GM18520 (cell line): ENCODE data around the gene BANP.
"Not testable (repeated sequence)": the region's sequence is repeated elsewhere in the genome, so short reads cannot be mapped to it uniquely, and the experiment has no call there.

Experiments
- ATAC-seq: cut with Tn5 transposase; IDR thresholded peaks from one replicate; pipeline ENCODE4 v1.9.1; 2021; ENCODE audit not compliant: unreplicated experiment

Gene BANP

GRCh38 chr16:88077328-88078108 lies 126.3 kb downstream of the BANP start:
- no peak for ATAC-seq

DNA sequence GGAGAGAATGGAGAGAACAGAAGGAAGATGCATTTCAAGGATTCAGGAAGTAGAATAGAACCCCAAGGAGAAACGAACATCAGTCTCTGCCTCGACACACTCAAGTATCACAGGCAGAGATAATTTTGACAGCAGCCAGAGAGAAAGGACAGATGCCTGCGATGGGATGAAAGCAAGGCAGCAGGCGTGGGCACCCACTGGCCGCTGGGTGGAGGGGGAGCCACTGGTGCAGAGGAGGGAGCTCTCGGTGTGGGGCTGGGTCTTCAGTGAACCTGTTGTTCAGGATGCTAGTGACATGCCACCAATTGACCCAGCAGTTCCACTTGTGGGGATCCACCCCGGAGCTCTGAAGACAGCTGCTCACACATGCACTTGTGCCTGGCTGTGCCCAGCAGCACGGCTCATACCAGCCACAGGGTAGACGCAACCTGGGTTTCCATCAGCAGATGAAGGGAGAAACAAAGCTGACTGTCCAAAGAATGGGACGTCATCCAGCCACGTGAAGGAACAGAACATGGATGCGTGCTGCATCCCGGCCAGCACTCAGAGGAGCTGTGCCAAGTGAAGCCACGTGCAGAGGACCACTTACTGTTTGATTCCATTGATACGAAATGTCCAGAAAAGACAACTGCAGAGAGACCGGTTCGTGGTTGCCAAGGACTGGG lies 127.0 kb downstream of the BANP start:
- no peak for ATAC-seq

- no peak for ATAC-seq
Observed at GRCh38 chr16:88083582-88083981, 132.3 kb downstream of the BANP start.

DNA sequence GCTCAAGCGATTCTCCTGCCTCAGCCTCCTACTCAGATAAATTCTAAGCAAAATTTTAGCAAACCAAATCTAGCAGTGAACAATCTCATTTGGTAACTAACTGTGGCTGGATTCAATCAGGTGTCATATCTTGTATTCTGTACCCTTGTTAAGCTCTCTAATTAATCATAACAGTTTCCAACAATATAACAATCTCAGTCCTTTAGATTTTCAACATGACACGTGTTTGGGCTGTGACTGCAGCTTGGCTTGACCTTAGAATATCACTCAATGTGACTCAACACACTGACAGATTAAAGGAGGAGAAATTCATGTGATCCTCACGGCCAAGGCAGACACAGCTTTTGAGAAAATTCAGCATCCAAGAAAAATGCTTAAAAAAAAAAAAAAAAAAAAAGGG lies 133.6 kb downstream of the BANP start:
- no peak for ATAC-seq

DNA sequence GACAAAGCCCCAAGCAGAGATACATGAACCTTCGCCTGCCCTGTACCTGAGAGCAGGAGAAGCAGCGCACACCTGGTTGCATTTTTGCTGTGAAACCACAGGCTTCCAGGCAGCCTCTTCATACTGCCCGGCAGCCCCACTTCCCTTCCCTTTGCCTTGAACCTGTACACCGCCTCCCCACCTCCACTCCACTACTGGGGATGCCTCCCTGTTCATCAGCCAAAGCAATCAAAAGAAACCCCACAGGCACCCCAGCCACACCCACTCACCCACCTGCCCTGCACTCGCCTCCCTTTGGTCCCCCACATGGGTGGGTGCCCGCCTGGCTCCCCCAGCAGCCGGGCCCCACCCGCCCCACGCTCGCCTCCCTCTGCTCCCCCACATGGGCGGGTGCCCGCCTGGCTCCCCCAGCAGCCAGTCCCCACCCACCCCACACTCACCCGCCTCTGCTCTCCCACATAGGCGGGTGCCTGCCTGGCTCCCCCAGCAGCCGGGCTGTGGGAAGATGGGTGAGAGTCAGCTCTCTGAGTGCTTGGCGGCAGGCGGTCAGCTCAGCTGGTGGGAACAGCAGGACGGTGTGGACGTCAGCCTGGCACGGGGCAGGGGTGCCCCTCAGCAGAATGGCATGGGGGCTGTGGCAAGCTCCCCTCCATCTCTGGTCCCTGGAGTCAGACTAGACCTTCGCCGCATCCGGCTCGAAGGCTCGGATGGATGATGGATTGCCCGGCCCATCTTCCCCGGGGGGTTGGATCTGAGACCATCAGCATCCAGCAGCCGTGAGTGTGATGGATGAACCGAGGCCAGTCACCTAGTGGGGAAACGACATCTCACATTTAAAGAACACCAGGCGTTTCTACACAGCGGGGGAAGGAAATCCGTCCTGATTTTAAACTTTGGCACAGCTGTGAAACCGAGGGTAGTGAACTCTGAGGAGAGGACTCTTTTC lies 135.6 kb downstream of the BANP start:
- ATAC-seq, result no peak

GRCh38 chr16:88087517-88087877 lies 136.3 kb downstream of the BANP start:
- ATAC-seq, result no peak

DNA sequence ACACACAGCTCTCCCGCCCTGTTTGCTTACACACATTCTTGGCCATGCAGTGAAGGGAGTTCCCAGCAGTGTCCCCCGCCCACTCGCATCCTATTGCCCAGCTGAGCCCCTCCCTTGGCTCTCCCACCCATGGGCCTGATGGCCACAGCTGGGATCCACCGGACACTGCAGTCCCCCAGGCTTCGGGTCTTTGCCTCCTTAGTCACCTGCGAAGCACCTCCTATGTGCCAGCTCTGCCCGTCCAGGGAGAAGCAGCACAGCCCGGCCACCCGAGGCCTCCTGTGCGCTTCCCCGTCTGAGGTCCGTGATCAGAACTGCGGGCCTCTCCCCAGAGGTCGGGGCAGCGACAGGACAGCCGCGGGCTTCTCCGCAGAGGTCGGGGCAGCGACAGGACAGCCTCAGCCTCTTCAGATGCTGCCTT lies 136.9 kb downstream of the BANP start:
- ATAC-seq, result no peak

- not testable (repeated sequence) for ATAC-seq
Observed at GRCh38 chr16:88088611-88089010, 137.4 kb downstream of the BANP start.

- ATAC-seq, result not testable (repeated sequence)
Observed at GRCh38 chr16:88089071-88089470, 137.8 kb downstream of the BANP start.

DNA sequence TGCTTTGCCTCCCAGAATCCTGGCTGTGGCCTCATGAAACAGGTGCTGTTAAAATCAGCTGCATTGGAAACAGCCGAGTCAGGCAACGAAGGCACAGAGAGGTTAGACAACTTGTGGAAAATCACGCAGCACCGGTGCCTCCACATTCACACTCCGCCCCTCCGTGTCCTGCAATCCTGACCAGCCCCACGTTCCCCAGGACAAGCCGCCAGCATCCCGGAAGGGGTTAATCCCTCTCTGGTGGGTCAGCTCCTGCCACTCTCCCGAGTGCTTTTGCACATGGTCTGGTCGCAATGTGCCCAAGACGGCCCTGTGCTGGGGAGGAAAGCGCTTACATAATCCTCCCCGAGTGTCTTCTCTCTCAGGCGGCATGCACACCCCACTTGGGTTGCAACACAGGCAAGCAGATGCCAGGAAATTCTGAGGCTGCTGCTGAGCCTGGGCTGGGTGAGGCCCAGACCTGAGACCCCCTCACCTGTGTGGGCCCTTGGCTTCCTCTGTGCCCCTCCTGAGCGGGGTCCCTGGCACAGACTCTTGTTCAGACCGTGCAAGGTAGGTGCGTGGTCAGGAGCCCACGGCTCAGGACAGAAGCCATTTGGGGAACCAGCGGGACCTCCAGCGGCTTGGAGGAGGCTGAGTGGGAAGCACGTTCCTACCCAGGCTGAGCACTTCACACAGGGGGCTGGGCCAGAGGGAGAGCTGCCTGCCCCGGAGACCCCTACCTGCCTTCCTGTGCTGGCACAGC lies 138.6 kb downstream of the BANP start:
- not testable (repeated sequence) for ATAC-seq

DNA sequence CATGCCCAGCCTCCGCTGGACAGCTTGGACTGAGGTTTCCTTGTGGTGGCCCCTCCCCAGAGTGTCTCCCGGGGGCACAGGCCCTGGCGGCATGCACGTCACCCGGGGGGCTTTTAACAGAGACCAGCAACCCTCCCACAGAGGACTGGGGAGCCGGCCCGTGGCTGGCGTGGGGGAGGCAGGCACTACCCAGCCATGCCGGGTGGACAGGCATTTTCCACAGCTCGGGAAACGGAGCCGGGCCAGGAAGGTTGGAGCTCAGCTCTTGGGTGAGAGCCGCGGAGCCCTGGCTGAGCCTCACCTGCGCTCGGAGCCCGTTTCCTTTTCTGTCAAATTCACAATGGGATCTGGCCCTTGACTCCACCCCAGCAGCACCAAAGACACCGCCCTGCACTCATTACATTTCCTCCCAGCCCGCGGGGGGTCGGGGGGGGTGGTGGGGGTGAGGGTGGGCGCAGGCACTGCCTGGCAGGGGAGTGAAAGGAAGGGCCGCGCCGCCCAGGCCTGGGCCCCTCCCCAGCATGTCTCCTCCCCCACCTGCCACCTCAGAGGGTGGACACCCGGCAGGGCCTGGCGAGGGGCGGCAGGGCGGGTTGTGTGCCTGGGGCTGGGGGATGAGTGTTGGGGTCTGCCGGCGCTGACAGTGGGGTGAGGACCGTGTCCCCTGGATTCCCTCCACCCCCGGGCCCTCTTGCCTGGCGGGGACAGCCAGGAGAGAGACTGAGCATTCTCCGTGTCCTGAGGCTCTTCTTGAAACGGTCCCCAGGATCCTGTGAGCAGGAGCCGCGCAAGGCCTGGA lies 139.3 kb downstream of the BANP start:
- ATAC-seq, result not testable (repeated sequence)

- ATAC-seq, result not testable (repeated sequence)
Observed at GRCh38 chr16:88091221-88091971, 140.2 kb downstream of the BANP start.

DNA sequence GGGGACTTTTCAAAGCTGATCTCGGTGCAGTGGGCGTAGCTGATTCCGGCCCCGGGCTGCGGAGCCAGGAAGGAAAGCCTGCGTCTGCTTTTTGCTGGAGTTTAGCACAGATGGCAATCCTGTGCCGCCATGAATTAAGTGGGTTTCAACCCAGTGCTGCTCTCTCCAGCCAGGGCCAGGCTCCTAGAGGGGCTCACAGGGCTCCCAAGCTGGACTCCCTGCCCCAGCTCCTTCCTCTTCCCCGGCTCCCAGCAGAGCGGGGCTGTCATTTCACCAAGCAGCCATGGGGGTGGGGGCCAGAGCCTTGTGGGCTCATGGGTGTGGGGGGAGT lies 140.7 kb downstream of the BANP start:
- not testable (repeated sequence) for ATAC-seq

DNA sequence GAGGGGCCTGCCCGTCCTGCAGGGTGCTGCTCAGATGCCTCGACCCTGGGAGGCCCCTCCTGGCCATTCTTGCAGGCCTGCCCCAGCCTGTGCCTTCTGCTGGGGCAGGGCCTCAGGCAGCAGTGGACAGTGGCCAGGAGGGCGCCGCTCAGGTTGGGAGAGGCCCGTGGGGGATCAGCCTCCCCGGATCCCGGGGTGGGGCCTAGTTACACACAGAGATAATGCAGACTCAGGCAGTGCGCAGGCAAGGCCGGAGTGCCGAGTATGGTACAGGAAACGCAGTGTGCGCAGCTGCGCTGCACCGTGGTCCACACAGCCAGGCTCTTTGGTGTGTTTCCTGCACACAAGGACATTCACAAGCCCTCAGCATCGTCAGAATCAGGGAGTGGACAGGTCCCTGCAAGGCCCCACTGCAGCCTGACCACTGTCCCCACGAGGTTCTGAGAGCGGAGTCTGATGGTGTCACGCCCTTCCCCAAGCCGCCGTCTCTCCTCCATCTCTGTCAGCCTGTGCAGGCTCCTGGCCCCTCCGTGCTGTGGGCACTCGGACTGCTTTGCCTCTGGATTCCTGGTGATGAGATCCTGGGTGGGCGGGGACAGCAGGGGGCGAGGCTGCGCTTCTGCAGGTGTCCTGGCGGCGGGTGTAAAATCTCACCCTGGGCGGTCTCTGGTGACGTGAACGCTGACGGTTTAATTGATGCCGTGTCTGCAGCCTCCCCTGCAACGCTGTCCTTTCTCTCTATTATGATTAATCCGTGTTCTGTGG lies 141.7 kb downstream of the BANP start:
- not testable (repeated sequence) for ATAC-seq

GRCh38 chr16:88093556-88094252 lies 142.5 kb downstream of the BANP start:
- ATAC-seq, result not testable (repeated sequence)

DNA sequence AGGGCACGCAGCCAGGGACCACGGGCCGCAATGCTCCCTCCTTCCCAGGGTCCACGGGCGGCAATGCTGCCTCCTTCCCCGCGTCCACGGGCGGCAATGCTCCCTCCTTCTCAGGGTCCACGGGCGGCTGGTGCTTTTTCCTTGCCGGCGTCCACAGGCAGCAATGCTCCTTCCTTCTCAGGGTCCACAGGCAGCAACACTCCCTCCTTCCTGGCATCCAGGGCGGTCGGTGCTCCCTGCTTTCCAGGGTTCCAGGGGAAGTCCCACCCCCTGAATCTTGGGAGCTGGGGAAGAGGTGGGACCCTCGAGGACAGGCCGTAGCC lies 143.0 kb downstream of the BANP start:
- ATAC-seq, result not testable (repeated sequence)

DNA sequence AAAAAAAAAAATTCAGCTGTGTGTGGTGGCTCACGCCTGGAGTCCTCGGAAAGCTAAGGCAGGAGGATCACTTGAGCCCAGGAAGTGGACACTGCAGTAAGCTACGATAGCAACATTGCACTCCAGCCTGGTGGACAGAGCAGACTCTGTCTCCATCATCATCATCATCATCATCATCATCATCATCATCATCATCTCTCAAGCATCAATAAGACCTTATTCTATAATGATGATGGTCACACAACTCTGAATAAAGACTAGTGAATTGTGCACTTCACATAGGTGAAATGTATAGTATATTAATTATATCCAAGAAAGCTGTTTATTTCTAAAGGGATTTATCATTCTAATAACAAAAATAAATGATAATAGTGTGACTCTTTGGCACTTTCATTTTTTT lies 143.7 kb downstream of the BANP start:
- not testable (repeated sequence) for ATAC-seq

DNA sequence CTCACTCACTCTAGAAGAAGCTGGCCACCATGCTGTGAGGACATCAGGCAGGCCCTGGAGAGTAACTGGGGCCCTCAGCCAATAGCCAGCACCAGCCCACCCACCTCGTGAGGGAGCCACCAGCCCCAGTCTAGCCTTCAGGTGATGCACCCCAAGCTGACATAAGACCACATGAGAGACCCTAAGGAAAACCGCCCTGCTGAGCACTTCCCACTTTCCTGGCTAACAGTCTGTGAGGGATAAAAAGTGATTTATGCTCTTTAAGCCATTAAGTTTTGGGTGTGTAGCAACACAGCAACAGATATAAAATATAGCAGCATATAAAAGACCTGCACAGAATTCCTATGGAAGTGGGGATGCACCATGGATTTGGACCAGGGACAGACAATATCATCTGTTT lies 145.4 kb downstream of the BANP start:
- ATAC-seq, result not testable (repeated sequence)
